Upper lobe of left lung (tissue), 6 donors: ENCODE measurements around the gene HM13. TPM values are rescaled to one million over a fixed set of nuclear protein-coding genes. Genes with fewer than 3 reads are reported as not detected.

ENCODE experiments used
- ATAC-seq, 2 donors: fragments of 200-7000 bp; cut with Tn5 transposase; one replicate each; pipeline ENCODE4 v1.9.1; 2022; ENCODE audit warnings: mild to moderate bottlenecking in 2 of 2, moderate library complexity in 2 of 2; ENCODE audit not compliant: low FRiP score in 2 of 2
- DNase-seq, 2 donors: peaks; one replicate each; pipeline ENCODE4 v3.0.0-alpha.2; 2019 to 2020
- H3K27ac ChIP-seq, 4 donors: fragments of 200-600 bp; sonication (generic); one replicate each; pipeline ENCODE4 v1.5.1; 2016 to 2019
- H3K27me3 ChIP-seq, 4 donors: fragments of 200-600 bp; sonication (generic); one replicate each; pipeline ENCODE4 v1.5.1; 2017 to 2019
- H3K36me3 ChIP-seq, 4 donors: fragments of 200-600 bp; sonication (generic); one replicate each; pipeline ENCODE4 v1.5.1; 2016 to 2019
- H3K4me1 ChIP-seq, 4 donors: fragments of 200-600 bp; sonication (generic); one replicate each; pipeline ENCODE4 v1.5.1; 2018 to 2019
- H3K4me3 ChIP-seq, 4 donors: fragments of 200-600 bp; sonication (generic); one replicate each; pipeline ENCODE4 v1.5.1; 2017 to 2019; ENCODE audit warnings: mild to moderate bottlenecking in 2 of 4, moderate library complexity in 1 of 4
- H3K9me3 ChIP-seq, 4 donors: fragments of 200-600 bp; sonication (generic); one replicate each; pipeline ENCODE4 v1.5.1; 2018 to 2019
- EP300 ChIP-seq, 4 donors: sonication (generic); formaldehyde crosslinking; IDR thresholded peaks; one replicate each; pipeline ENCODE4 v1.5.1; 2017; ENCODE audit warnings: antibody characterized with exemption in 4 of 4, control low read depth in 2 of 4
- POLR2A ChIP-seq, 4 donors: fragments of 450-650 bp; IDR thresholded peaks; one replicate each; pipeline ENCODE4 v1.5.1; 2016 to 2017; ENCODE audit warnings: antibody characterized with exemption in 4 of 4, mild to moderate bottlenecking in 2 of 4
- POLR2AphosphoS5 ChIP-seq, 2 donors: sonication (generic); formaldehyde crosslinking; IDR thresholded peaks; one replicate each; pipeline ENCODE4 v1.5.1; 2017; ENCODE audit warnings: antibody characterized with exemption in 2 of 2
- WGBS, 2 donors: methylation state at CpG; one replicate each; pipeline ENCODE4 v1.1.5; 2017 to 2018; 5-methylcytosine and 5-hydroxymethylcytosine counted together
- total RNA-seq, 6 donors: library from RNA; depleted of rRNA in 4 of 6; stranded (reverse); fragments of >200 nt in 4 of 6; gene quantifications; one replicate each; pipeline versions ENCODE4 v1.1.0 to v1.2.1, GENCODE V29; 2016 to 2021
- TF ChIP-seq, protein P1 (sequence below), 6 experiments: fragments of 450-650 bp in 4 of 6; fragments of 200-600 bp in 2 of 6; sonication (generic) in 2 of 6; IDR thresholded peaks; one replicate each; pipeline ENCODE4 v1.5.1; 2016 to 2019; ENCODE audit warnings: antibody characterized with exemption in 6 of 6
- donor health status: DM: no; HTN: no; CAD: no; lungs with moderate emphysema.
- donor health status: DM: no; HTN: yes; CAD: no; lungs with severe emphysema.

HM13 gene
- total RNA-seq, 6 donors from 2014 or later: 58.7 to 186 (median 81.6) TPM

DNA sequence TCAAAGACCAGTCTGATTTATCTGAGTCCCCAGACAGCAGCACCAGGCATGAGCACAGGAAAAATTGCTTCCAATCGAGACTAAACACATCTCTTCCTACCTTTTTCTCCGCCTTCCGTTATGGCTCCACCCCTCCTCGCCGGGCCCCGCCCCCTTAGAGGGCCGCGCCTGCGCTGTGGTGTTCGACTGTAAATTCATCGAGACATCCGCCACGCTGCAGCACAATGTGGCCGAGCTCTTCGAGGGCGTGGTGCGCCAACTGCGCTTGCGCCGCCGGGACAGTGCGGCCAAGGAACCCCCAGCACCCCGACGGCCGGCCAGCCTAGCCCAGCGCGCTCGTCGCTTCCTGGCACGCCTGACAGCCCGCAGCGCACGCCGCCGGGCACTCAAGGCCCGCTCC is 30.2 kb upstream of the HM13 start:
- TF ChIP-seq POLR2AphosphoS5 (IDR thresholded peaks at IDR 0.05) (no peak), POLR2A (IDR thresholded peaks at IDR 0.05) (no peak), EP300 (IDR thresholded peaks at IDR 0.05) (no peak)
- TF ChIP-seq, protein P1, sequence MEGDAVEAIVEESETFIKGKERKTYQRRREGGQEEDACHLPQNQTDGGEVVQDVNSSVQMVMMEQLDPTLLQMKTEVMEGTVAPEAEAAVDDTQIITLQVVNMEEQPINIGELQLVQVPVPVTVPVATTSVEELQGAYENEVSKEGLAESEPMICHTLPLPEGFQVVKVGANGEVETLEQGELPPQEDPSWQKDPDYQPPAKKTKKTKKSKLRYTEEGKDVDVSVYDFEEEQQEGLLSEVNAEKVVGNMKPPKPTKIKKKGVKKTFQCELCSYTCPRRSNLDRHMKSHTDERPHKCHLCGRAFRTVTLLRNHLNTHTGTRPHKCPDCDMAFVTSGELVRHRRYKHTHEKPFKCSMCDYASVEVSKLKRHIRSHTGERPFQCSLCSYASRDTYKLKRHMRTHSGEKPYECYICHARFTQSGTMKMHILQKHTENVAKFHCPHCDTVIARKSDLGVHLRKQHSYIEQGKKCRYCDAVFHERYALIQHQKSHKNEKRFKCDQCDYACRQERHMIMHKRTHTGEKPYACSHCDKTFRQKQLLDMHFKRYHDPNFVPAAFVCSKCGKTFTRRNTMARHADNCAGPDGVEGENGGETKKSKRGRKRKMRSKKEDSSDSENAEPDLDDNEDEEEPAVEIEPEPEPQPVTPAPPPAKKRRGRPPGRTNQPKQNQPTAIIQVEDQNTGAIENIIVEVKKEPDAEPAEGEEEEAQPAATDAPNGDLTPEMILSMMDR (IDR thresholded peaks at IDR 0.05): no peak
- Histone ChIP-seq H3K36me3 (no peaks in the 10 kb centered on the region), H3K4me3 (no peak overlapping the region), H3K27ac (no peak overlapping the region), H3K4me1 (peaks cover 0 to 7% (median 3%) of the 10 kb centered on the region in 4 donors), H3K27me3 (peaks cover 0 to 7% (median 3%) of the 10 kb centered on the region in 4 donors), H3K9me3 (peaks cover 0 to 4% (median 0%) of the 10 kb centered on the region in 4 donors)
- peak in 1 of 2 donors; percentile 41 for ATAC-seq
- WGBS, 2 donors: 47 to 53% methylated on average over 35 to 36 of the region's 36 CpGs
- peak in 1 of 2 donors; percentile 86 for DNase-seq

DNA sequence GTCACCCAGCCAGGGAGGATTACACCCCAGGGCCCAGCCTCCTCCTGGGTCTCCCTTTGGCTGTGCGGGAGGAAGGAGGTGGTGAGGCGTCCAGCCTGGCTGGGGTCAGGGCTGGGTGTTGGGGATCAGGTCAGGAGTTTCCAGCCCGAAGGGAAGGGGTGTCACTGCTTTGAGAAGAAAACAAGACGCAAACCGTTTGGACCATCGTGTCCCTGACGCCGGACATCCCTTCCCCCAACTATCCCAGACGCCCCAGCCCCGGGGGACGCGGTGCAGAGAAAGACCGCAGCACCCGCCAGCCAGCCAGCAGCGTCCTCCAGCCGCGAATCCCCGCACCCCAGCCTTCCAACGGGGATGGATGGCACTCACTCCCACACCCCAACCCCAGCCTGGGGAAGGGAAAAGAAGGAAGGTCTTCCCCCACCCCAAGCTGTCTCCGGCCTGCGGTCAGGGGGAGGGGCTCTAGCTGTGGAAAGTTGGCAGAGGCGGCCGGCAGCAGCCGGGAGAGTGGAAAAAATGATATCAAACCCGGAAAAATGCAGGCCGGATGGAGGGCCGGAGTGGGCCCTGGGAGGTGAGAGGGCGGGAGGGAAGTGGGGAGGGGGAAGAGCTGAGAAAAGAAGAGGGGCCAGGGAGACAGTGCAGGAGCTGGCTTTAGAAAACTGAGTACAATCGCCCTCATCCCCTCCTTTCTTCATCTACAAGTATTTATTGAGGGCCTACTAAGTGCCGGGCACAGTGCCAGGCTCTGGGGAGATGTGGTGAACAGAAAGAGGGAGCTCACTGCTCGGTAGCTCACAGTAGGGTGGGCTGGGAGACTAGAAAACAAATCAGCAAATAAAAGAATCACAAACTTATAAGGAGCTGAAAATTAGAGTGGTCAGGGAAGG is 28.5 kb upstream of the HM13 start:
- peak overlapping the region; percentile 62 to 80 (median 67) for H3K27ac ChIP-seq
- H3K27me3 ChIP-seq: peaks cover 0 to 7% (median 3%) of the 10 kb centered on the region in 4 donors
- H3K36me3 ChIP-seq: no peaks in the 10 kb centered on the region
- 9 to 27% methylated on average over 17 to 30 of the region's 31 CpGs for WGBS, 2 donors
- DNase-seq: peak in 1 of 2 donors; percentile 80
- peak; percentile 82 to 90 for ATAC-seq
- TF ChIP-seq EP300 (IDR thresholded peaks at IDR 0.05) (peak in 1 of 4 donors; percentile 13), POLR2A (IDR thresholded peaks at IDR 0.05) (no peak), POLR2AphosphoS5 (IDR thresholded peaks at IDR 0.05) (peak; percentile 13 to 40)
- TF ChIP-seq, protein P1 (IDR thresholded peaks at IDR 0.05): no peak
- H3K9me3 ChIP-seq: peaks cover 0 to 4% (median 0%) of the 10 kb centered on the region in 4 donors
- H3K4me1 ChIP-seq: peaks cover 0 to 7% (median 3%) of the 10 kb centered on the region in 4 donors
- peak overlapping the region in 2 of 4 donors; percentile 23 to 29 for H3K4me3 ChIP-seq

- TF ChIP-seq POLR2AphosphoS5 (IDR thresholded peaks at IDR 0.05): no peak
- TF ChIP-seq, protein P1 (IDR thresholded peaks at IDR 0.05): no peak
- no peak for TF ChIP-seq EP300 (IDR thresholded peaks at IDR 0.05)
- TF ChIP-seq POLR2A (IDR thresholded peaks at IDR 0.05): no peak
- ATAC-seq: no peak
- peaks cover 0 to 7% (median 3%) of the 10 kb centered on the region in 4 donors for H3K27me3 ChIP-seq
- H3K9me3 ChIP-seq: peaks cover 0 to 4% (median 0%) of the 10 kb centered on the region in 4 donors
- H3K36me3 ChIP-seq: no peaks in the 10 kb centered on the region
- H3K4me1 ChIP-seq: peaks cover 0 to 7% (median 3%) of the 10 kb centered on the region in 4 donors
- H3K4me3 ChIP-seq: no peak overlapping the region
- WGBS, 2 donors: 86 to 91% methylated on average over 1 to 2 of the region's 2 CpGs
- H3K27ac ChIP-seq: no peak overlapping the region
- DNase-seq: no peak
These were observed 26.1 kb upstream of the HM13 start for GRCh38 chr20:31488115-31488514.

DNA sequence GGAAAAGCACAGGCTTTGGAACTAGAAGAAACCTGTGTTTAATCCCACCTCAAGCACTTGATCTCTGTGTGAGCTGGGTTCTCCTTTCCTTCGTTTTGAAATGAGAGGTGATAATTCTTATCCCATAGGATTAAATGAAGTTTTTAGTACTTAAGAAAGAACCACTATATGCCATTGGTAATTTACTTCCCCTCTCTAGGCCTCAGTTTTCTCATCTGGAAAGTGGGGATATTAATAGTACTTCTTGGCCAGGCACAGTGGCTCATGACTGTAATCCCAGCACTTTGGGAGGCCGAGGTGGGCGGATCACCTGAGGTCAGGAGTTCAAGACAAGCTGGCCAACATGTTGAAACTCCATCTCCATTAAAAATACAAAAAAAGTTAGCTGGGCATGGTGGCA is 25.1 kb upstream of the HM13 start:
- DNase-seq (no peak), ATAC-seq (no peak)
- TF ChIP-seq POLR2AphosphoS5 (IDR thresholded peaks at IDR 0.05): no peak
- TF ChIP-seq, protein P1 (IDR thresholded peaks at IDR 0.05): no peak
- no peak for TF ChIP-seq EP300 (IDR thresholded peaks at IDR 0.05)
- TF ChIP-seq POLR2A (IDR thresholded peaks at IDR 0.05): no peak
- Histone ChIP-seq H3K9me3 (peaks cover 0 to 3% (median 0%) of the 10 kb centered on the region in 4 donors), H3K27me3 (peaks cover 0 to 6% (median 2%) of the 10 kb centered on the region in 4 donors), H3K4me3 (no peak overlapping the region), H3K36me3 (no peaks in the 10 kb centered on the region), H3K27ac (no peak overlapping the region), H3K4me1 (peaks cover 0 to 7% (median 3%) of the 10 kb centered on the region in 4 donors)
- 78 to 88% methylated on average over 3 of the region's 3 CpGs for WGBS, 2 donors
